Gastrocnemius medialis (tissue), 4 donors: ENCODE measurements around the gene THEM4.

Experiments
- POLR2A ChIP-seq, 2 donors: fragments of 450-650 bp; IDR thresholded peaks; one replicate each; pipeline ENCODE4 v1.6.1; 2017; ENCODE audit warnings: antibody characterized with exemption in 2 of 2, mild to moderate bottlenecking in 2 of 2, moderate library complexity in 2 of 2
- TF ChIP-seq, protein P1 (sequence below), 5 experiments: fragments of 450-650 bp in 3 of 5; fragments of 200-600 bp in 2 of 5; sonication (generic) in 2 of 5; IDR thresholded peaks in 4 of 5; conservative IDR thresholded peaks in 1 of 5; 1 replicate in 4 of 5; 2 replicates in 1 of 5; pipeline ENCODE4 v1.5.1; 2016 to 2019; ENCODE audit warnings: antibody characterized with exemption in 5 of 5, mild to moderate bottlenecking in 3 of 5, moderate library complexity in 3 of 5

DNA sequence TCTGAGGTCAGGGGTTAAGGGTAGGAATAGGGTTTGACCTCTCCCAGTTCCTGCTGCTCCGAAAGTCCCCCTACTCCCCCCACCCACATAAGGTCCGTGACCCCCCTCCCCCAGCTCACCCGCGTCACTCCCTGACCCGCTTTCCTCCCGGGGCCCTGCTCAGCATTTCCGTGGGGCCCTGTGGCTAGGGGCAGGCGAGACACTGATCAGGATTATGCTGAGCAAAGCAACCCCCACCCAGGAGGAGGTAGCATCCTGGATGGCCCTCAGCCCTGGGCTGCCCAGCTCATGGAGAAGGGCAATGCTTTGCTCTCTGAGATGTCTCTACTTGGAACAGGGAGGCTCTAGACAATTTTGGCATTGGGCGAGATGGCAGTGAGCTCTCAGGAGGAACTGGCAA, 81.5 kb downstream of the THEM4 start:
- TF ChIP-seq, protein P1, sequence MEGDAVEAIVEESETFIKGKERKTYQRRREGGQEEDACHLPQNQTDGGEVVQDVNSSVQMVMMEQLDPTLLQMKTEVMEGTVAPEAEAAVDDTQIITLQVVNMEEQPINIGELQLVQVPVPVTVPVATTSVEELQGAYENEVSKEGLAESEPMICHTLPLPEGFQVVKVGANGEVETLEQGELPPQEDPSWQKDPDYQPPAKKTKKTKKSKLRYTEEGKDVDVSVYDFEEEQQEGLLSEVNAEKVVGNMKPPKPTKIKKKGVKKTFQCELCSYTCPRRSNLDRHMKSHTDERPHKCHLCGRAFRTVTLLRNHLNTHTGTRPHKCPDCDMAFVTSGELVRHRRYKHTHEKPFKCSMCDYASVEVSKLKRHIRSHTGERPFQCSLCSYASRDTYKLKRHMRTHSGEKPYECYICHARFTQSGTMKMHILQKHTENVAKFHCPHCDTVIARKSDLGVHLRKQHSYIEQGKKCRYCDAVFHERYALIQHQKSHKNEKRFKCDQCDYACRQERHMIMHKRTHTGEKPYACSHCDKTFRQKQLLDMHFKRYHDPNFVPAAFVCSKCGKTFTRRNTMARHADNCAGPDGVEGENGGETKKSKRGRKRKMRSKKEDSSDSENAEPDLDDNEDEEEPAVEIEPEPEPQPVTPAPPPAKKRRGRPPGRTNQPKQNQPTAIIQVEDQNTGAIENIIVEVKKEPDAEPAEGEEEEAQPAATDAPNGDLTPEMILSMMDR (IDR thresholded peaks at IDR 0.05 in 4 of 5, conservative IDR thresholded peaks at IDR 0.05 in 1 of 5), result no peak
- no peak for TF ChIP-seq POLR2A (IDR thresholded peaks at IDR 0.05)
